IMR-90 (cell line): ENCODE results near the gene PITPNM1. TPM values are rescaled to one million over a fixed set of nuclear protein-coding genes. Genes with fewer than 3 reads are reported as not detected.

Experiments
- ATAC-seq: fragments of 200-7000 bp; cut with Tn5 transposase; 2 replicates; pipeline ENCODE4 v1.9.1; 2020; ENCODE audit warnings: low read depth, mild to moderate bottlenecking, moderate library complexity
- BruUV-seq: library from RNA; stranded (reverse); fragments of 400-500 nt; replicated peaks from 2 replicates; lab custom pipeline; 2021; lab: Mats Ljungman, UMichigan
- CTCF ChIA-PET: fragments of 300-600 bp; formaldehyde crosslinking; extraction: SDS; loops from one replicate; lab custom pipeline; 2021; ENCODE audit warnings: antibody characterized with exemption; lab: Yijun Ruan, JAX
- POLR2A ChIA-PET: fragments of 300-600 bp; sonication (Branson Sonifier 250); formaldehyde crosslinking; loops from one replicate; lab custom pipeline; 2022; ENCODE audit warnings: antibody characterized with exemption; ENCODE audit not compliant: unreplicated experiment; lab: Charles Lee
- DNase-seq: peaks from one replicate; pipeline ENCODE4 v3.0.0; 2013
- H2AFZ ChIP-seq: replicated peaks from 2 replicates; pipeline ENCODE3; 2013; ENCODE audit warnings: low read length, mild to moderate bottlenecking; ENCODE audit not compliant: poor library complexity
- H2AK5ac ChIP-seq: 2 replicates; pipeline ENCODE4 v1.6.1; 2013; ENCODE audit warnings: low read depth, low read length, inconsistent platforms
- H2AK9ac ChIP-seq: replicated peaks from 2 replicates; pipeline ENCODE3; 2013; ENCODE audit warnings: mild to moderate bottlenecking, low read depth, low read length, moderate library complexity; ENCODE audit not compliant: poor library complexity
- H2BK120ac ChIP-seq: 2 replicates; pipeline ENCODE4 v1.6.1; 2013; ENCODE audit warnings: low read depth, low read length, inconsistent platforms
- H2BK15ac ChIP-seq: 3 replicates; pipeline ENCODE4 v1.6.1; 2013; ENCODE audit warnings: low read depth, low read length, inconsistent platforms
- H2BK20ac ChIP-seq: 2 replicates; pipeline ENCODE4 v1.6.1; 2013; ENCODE audit warnings: low read depth, mild to moderate bottlenecking, inconsistent platforms, low read length, moderate library complexity
- H2BK5ac ChIP-seq: 2 replicates; pipeline ENCODE4 v1.6.1; 2013; ENCODE audit warnings: mild to moderate bottlenecking, low read depth, low read length, inconsistent platforms; ENCODE audit not compliant: poor library complexity, severe bottlenecking
- H3K14ac ChIP-seq: replicated peaks from 2 replicates; pipeline ENCODE4 v1.6.1; 2013; ENCODE audit warnings: low read depth, low read length, inconsistent platforms
- H3K18ac ChIP-seq: 2 replicates; pipeline ENCODE4 v1.6.1; 2013; ENCODE audit warnings: low read depth, low read length, control low read depth
- H3K23ac ChIP-seq: 2 replicates; pipeline ENCODE4 v1.6.1; 2013; ENCODE audit warnings: low read depth, low read length, inconsistent platforms
- H3K27ac ChIP-seq: 2 replicates; pipeline ENCODE4 v1.5.1; 2013; ENCODE audit warnings: mild to moderate bottlenecking, control low read depth, low read length; ENCODE audit not compliant: insufficient read depth
- H3K27me3 ChIP-seq: 2 replicates; pipeline ENCODE4 v1.6.1; 2013; ENCODE audit warnings: low read length; ENCODE audit not compliant: control insufficient read depth, insufficient read depth
- H3K36me3 ChIP-seq: 2 replicates; pipeline ENCODE4 v1.6.1; 2013; ENCODE audit warnings: low read length, mixed read lengths; ENCODE audit not compliant: control insufficient read depth, insufficient read depth
- H3K4ac ChIP-seq: 2 replicates; pipeline ENCODE4 v1.6.1; 2013; ENCODE audit warnings: low read depth, low read length, inconsistent platforms
- H3K4me1 ChIP-seq: 2 replicates; pipeline ENCODE4 v1.6.1; 2013; ENCODE audit warnings: low read length, mixed read lengths; ENCODE audit not compliant: control insufficient read depth, insufficient read depth
- H3K4me2 ChIP-seq: 2 replicates; pipeline ENCODE4 v1.6.1; 2013; ENCODE audit warnings: low read depth, mild to moderate bottlenecking, control low read depth, low read length, moderate library complexity
- H3K4me3 ChIP-seq: 2 replicates; pipeline ENCODE4 v1.5.1; 2013; ENCODE audit warnings: low read depth, mild to moderate bottlenecking, control low read depth, low read length, moderate library complexity; ENCODE audit not compliant: insufficient read depth
- H3K56ac ChIP-seq: 2 replicates; pipeline ENCODE4 v1.6.1; 2013; ENCODE audit warnings: low read length, inconsistent platforms; ENCODE audit not compliant: insufficient read depth; ENCODE audit errors: extremely low read depth
- H3K79me1 ChIP-seq, 2 experiments: 2 replicates each; pipeline ENCODE4 v1.6.1; 2013; ENCODE audit warnings: low read length in 2 of 2, inconsistent platforms in 1 of 2, low read depth in 1 of 2
- H3K9ac ChIP-seq: 2 replicates; pipeline ENCODE4 v1.6.1; 2013; ENCODE audit warnings: low read depth, low read length, control low read depth
- H3K9me1 ChIP-seq: 2 replicates; pipeline ENCODE4 v1.6.1; 2013; ENCODE audit warnings: low read length, inconsistent platforms; ENCODE audit not compliant: insufficient read depth
- H3K9me3 ChIP-seq: 2 replicates; pipeline ENCODE4 v1.6.1; 2013; ENCODE audit warnings: low read length; ENCODE audit not compliant: control insufficient read depth, insufficient read depth
- H4K20me1 ChIP-seq: 2 replicates; pipeline ENCODE4 v1.6.1; 2013; ENCODE audit warnings: low read length, inconsistent platforms; ENCODE audit not compliant: insufficient read depth
- H4K5ac ChIP-seq: 2 replicates; pipeline ENCODE4 v1.6.1; 2013; ENCODE audit warnings: mild to moderate bottlenecking, low read depth, low read length, control low read depth
- H4K8ac ChIP-seq, 2 experiments: 2 replicates each; pipeline ENCODE4 v1.6.1; 2013; ENCODE audit warnings: low read depth in 2 of 2, low read length in 2 of 2, control low read depth in 1 of 2, inconsistent platforms in 1 of 2
- H4K91ac ChIP-seq: 2 replicates; pipeline ENCODE4 v1.6.1; 2013; ENCODE audit warnings: low read depth, low read length, inconsistent platforms; ENCODE audit not compliant: insufficient read depth
- BHLHE40 ChIP-seq: fragments of 150-350 bp; IDR thresholded peaks from 2 replicates; pipeline ENCODE4 v1.6.1; 2016; ENCODE audit warnings: mild to moderate bottlenecking, low read depth, low read length
- CEBPB ChIP-seq: IDR thresholded peaks from 2 replicates; pipeline ENCODE4 v1.6.1; 2012; ENCODE audit warnings: low read depth, low read length, improper control_type of control experiment
- CHD1 ChIP-seq: IDR thresholded peaks from 2 replicates; pipeline ENCODE4 v1.6.1; 2012; ENCODE audit warnings: low read depth, low read length, improper control_type of control experiment
- FOS ChIP-seq: fragments of 150-350 bp; IDR thresholded peaks from 2 replicates; pipeline ENCODE4 v1.6.1; 2016; ENCODE audit warnings: low read depth, low read length
- MAFK ChIP-seq: IDR thresholded peaks from 2 replicates; pipeline ENCODE4 v1.6.1; 2012; ENCODE audit warnings: low read depth, low read length, improper control_type of control experiment
- MAZ ChIP-seq: IDR thresholded peaks from 2 replicates; pipeline ENCODE4 v1.6.1; 2012; ENCODE audit warnings: low read depth, mild to moderate bottlenecking, low read length, improper control_type of control experiment, moderate library complexity, borderline replicate concordance
- MXI1 ChIP-seq: IDR thresholded peaks from 2 replicates; pipeline ENCODE4 v1.6.1; 2012; ENCODE audit warnings: low read depth, mild to moderate bottlenecking, low read length, moderate library complexity, borderline replicate concordance
- NFE2L2 ChIP-seq: fragments of 150-350 bp; IDR thresholded peaks from 2 replicates; pipeline ENCODE4 v1.6.1; 2016; ENCODE audit warnings: low read depth, mild to moderate bottlenecking, low read length
- POLR2A ChIP-seq: IDR thresholded peaks from 2 replicates; pipeline ENCODE4 v1.6.1; 2012; ENCODE audit warnings: mild to moderate bottlenecking, low read depth, low read length
- RAD21 ChIP-seq: IDR thresholded peaks from 2 replicates; pipeline ENCODE4 v1.6.1; 2012; ENCODE audit warnings: low read length, improper control_type of control experiment
- RFX5 ChIP-seq: IDR thresholded peaks from 2 replicates; pipeline ENCODE4 v1.8.0; 2012; ENCODE audit warnings: low read depth, mild to moderate bottlenecking, low read length, moderate library complexity
- SMC3 ChIP-seq: fragments of 150-350 bp; IDR thresholded peaks from 2 replicates; pipeline ENCODE4 v1.6.1; 2016; ENCODE audit warnings: low read depth, mild to moderate bottlenecking, antibody characterized with exemption, low read length, moderate library complexity
- WGBS, 2 experiments: methylation state at CpG; one replicate each; pipeline versions ENCODE4 v1.1.5 to v1.1.7; 2013; ENCODE audit warnings: missing lambda C conversion rate in 2 of 2; ENCODE audit not compliant: insufficient read length in 1 of 2; ENCODE audit errors: extremely low coverage in 2 of 2; 5-methylcytosine and 5-hydroxymethylcytosine counted together
- dilution Hi-C: fragments of 300-500 bp; cut with HindIII; formaldehyde crosslinking; loops from one replicate; pipeline ENCODE4 v1.14.3; 2018; ENCODE audit warnings: low sequenced_read_pairs; ENCODE audit not compliant: unreplicated experiment
- in situ Hi-C: fragments of 300-500 bp; cut with MboI; formaldehyde crosslinking; loops from 3 replicates; pipeline ENCODE4 v1.14.3; 2019; ENCODE audit warnings: low sequenced_read_pairs, inconsistent platforms, mixed read lengths
- intact Hi-C: fragments of 100-400 bp; cut with micrococcal nuclease; formaldehyde crosslinking; loops from 2 replicates; pipeline ENCODE4 v1.10.0; 2022
- polyA plus RNA-seq, 3 experiments: library from polyadenylated mRNA; depleted of rRNA; stranded (reverse); fragments of >200 nt; gene quantifications; 2 replicates each; pipeline ENCODE4 v1.2.3, GENCODE V29; 2012; ENCODE audit warnings: low replicate concordance in 1 of 3
- total RNA-seq: library from RNA; depleted of rRNA; stranded (reverse); fragments of >200 nt; gene quantifications from 2 replicates; pipeline ENCODE4 v1.2.3, GENCODE V29; 2012
- TF ChIP-seq, protein P1 (sequence below): fragments of 150-350 bp; IDR thresholded peaks from 2 replicates; pipeline ENCODE4 v1.6.1; 2017; ENCODE audit warnings: mild to moderate bottlenecking, antibody characterized with exemption, low read length, low read depth
- TF ChIP-seq, protein P2 (sequence below): conservative IDR thresholded peaks from 2 replicates; pipeline ENCODE4 v1.5.1; 2012; ENCODE audit warnings: mild to moderate bottlenecking, low read depth, low read length, improper control_type of control experiment

Gene PITPNM1
- total and polyA plus RNA-seq, 2 of the 4 experiments (the other 2 are of a cell fraction): 5.0 to 15.4 TPM

DNA sequence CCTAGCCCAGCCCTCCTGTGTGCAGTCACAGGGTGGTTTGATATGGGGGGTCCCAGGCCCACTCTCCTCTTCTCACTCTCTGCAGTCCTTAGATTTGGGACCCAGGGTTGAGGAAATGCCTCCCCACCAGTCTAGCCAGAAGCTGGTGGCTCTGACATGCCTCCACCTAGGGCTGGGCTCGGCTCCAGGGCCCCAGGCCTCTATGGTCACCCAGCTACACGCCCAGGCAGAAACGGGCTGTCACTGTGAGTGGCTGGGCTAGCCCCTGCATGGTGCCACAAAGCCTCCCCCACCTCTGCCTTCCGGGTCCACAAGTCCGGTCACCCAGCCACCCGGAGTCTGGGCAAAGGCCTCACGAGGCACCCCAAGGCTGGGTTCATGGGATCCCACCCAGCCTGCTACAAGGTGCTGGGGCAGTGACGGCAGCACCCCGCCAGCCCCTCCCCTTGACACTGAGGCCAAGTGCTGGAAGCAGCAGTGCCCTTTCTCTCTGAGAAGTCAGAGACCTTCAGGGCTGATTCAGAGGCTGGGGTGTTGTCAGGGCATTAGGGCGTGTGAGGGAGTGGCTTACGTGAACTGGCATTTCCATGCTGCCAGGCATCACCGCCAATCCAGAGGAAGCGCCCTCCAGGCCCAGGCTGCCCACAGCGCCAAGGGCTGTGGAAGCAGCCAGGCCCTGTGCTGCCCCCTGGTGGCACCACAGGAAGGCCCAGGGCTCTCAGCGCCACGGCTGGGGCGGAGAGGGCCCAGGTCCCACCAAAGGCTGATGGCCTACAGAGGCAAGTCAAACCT is 638 bp upstream of the PITPNM1 start:
- dilution Hi-C loops: no loop called here
- H2BK120ac ChIP-seq: peak overlapping the region; percentile 37
- H3K27me3 ChIP-seq: no peaks in the 10 kb centered on the region
- no peaks in the 10 kb centered on the region for H4K20me1 ChIP-seq
- peaks cover 7% of the 10 kb centered on the region for H3K36me3 ChIP-seq
- in situ Hi-C loops: no loop called here
- peak overlapping the region; percentile 63 to 91; a peak in 3 of 4 replicates for H4K8ac ChIP-seq
- peaks cover 4 to 42% of the 10 kb centered on the region in 2 experiments; a peak in 3 of 4 replicates for H3K79me1 ChIP-seq
- ATAC-seq (peak; percentile 43), DNase-seq (peak; percentile 78)
- peak overlapping the region; percentile 74 for H2BK5ac ChIP-seq
- ChIA-PET CTCF (no interaction called here), POLR2A (no interaction called here)
- no peaks in the 10 kb centered on the region for H3K9me3 ChIP-seq
- no peak overlapping the region for H2BK15ac ChIP-seq
- peak overlapping the region; percentile 77 for H3K4me2 ChIP-seq
- H3K14ac ChIP-seq: peak overlapping the region; percentile 25
- H3K9me1 ChIP-seq: peaks cover 4% of the 10 kb centered on the region
- H2AK5ac ChIP-seq: peak overlapping the region; percentile 51
- H3K9ac ChIP-seq: peak overlapping the region; percentile 56
- H4K91ac ChIP-seq: peak overlapping the region; percentile 36
- peak overlapping the region; percentile 83 for H3K4ac ChIP-seq
- WGBS, 2 experiments: 0% methylated on average over 1 of the region's 17 CpGs; no CpG with 5 or more reads in 1 of the 2 experiments
- peak overlapping the region; percentile 89 for H2AK9ac ChIP-seq
- H3K27ac ChIP-seq: peak overlapping the region; percentile 65
- H3K4me1 ChIP-seq: peaks cover 14% of the 10 kb centered on the region
- H2AFZ ChIP-seq: peak overlapping the region; percentile 85
- peak overlapping the region; percentile 89; the same call in 1 of the 2 replicates for H3K23ac ChIP-seq
- intact Hi-C loops: loop anchor here (1.0 to 2.0 kb wide), 2 partner anchors 62 to 159 kb away; partner anchors contain the start of gene CORO1B
- no peak overlapping the region; the same call in 1 of the 2 replicates for H2BK20ac ChIP-seq
- H3K18ac ChIP-seq: no peak overlapping the region; the same call in 1 of the 2 replicates
- H4K5ac ChIP-seq: peak overlapping the region; percentile 46
- BruUV-seq: no TSS peak
- peak overlapping the region; percentile 23; the same call in 1 of the 2 replicates for H3K4me3 ChIP-seq
- peak overlapping the region; percentile 65; the same call in 1 of the 2 replicates for H3K56ac ChIP-seq
- no peak for TF ChIP-seq CHD1
- TF ChIP-seq, protein P1, sequence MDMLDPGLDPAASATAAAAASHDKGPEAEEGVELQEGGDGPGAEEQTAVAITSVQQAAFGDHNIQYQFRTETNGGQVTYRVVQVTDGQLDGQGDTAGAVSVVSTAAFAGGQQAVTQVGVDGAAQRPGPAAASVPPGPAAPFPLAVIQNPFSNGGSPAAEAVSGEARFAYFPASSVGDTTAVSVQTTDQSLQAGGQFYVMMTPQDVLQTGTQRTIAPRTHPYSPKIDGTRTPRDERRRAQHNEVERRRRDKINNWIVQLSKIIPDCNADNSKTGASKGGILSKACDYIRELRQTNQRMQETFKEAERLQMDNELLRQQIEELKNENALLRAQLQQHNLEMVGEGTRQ: no peak
- peak; percentile 48; the same call in 1 of the 2 replicates for TF ChIP-seq MAZ
- peak; percentile 78 for TF ChIP-seq MXI1
- TF ChIP-seq RAD21: peak; percentile 82
- no peak for TF ChIP-seq CEBPB
- no peak for TF ChIP-seq FOS
- no peak for TF ChIP-seq MAFK
- no peak for TF ChIP-seq NFE2L2
- TF ChIP-seq, protein P2, sequence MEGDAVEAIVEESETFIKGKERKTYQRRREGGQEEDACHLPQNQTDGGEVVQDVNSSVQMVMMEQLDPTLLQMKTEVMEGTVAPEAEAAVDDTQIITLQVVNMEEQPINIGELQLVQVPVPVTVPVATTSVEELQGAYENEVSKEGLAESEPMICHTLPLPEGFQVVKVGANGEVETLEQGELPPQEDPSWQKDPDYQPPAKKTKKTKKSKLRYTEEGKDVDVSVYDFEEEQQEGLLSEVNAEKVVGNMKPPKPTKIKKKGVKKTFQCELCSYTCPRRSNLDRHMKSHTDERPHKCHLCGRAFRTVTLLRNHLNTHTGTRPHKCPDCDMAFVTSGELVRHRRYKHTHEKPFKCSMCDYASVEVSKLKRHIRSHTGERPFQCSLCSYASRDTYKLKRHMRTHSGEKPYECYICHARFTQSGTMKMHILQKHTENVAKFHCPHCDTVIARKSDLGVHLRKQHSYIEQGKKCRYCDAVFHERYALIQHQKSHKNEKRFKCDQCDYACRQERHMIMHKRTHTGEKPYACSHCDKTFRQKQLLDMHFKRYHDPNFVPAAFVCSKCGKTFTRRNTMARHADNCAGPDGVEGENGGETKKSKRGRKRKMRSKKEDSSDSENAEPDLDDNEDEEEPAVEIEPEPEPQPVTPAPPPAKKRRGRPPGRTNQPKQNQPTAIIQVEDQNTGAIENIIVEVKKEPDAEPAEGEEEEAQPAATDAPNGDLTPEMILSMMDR: peak; percentile 94
- no peak for TF ChIP-seq BHLHE40
- no peak for TF ChIP-seq RFX5
- peak; percentile 89 for TF ChIP-seq SMC3
- no peak for TF ChIP-seq POLR2A
